ENCODE results near the gene SERPINA5. TPM values are rescaled to one million over a fixed set of nuclear protein-coding genes. Genes with fewer than 3 reads are reported as not detected.

The SERPINA5 gene
- total RNA-seq, 1 experiment from 2014 or later: 1.5 TPM

DNA sequence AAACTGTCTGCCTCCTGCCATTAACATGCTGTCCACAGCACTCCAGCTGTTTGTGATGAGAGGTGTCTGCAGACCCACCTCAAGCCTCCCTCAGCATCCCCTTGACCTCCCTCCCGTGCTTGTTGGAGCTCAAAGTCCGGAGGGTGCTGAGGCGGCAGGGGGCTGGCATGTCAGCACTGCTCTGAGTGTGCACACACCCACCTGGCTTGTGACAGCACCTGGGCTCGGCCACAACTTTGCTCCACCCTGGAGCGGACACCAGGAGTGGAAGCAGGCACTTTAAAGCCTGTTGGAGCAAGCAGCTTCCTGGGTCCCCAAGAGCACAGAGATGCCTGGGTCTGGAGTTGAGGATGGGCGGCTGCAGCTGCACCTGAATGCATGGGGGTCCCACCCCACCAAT is 51.9 kb downstream of the SERPINA5 start:
- Mint-ChIP-seq H3K9me3 (peaks cover 6% of the 10 kb centered on the region), H3K36me3 (no peaks in the 10 kb centered on the region), H3K4me1 (no peaks in the 10 kb centered on the region), H3K27ac (no peak overlapping the region), H3K4me3 (no peak overlapping the region), H3K27me3 (ENCODE audit: low read depth) (no peaks in the 10 kb centered on the region; the same call in 1 of the 2 replicates)
- no peak for TF ChIP-seq ZNF138 (CRISPR knock-in tag; conservative IDR thresholded peaks at IDR 0.05)
- TF ChIP-seq ELF4 (CRISPR knock-in tag; IDR thresholded peaks at IDR 0.05; ENCODE audit: low read depth): no peak
- no peak for TF ChIP-seq RELA (CRISPR knock-in tag; IDR thresholded peaks at IDR 0.05; ENCODE audit: borderline replicate concordance)
- TF ChIP-seq NFYB (CRISPR knock-in tag; conservative IDR thresholded peaks at IDR 0.05; ENCODE audit: low read depth): no peak
- TF ChIP-seq, protein P1, sequence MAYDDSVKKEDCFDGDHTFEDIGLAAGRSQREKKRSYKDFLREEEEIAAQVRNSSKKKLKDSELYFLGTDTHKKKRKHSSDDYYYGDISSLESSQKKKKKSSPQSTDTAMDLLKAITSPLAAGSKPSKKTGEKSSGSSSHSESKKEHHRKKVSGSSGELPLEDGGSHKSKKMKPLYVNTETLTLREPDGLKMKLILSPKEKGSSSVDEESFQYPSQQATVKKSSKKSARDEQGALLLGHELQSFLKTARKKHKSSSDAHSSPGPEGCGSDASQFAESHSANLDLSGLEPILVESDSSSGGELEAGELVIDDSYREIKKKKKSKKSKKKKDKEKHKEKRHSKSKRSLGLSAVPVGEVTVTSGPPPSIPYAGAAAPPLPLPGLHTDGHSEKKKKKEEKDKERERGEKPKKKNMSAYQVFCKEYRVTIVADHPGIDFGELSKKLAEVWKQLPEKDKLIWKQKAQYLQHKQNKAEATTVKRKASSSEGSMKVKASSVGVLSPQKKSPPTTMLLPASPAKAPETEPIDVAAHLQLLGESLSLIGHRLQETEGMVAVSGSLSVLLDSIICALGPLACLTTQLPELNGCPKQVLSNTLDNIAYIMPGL (CRISPR knock-in tag; IDR thresholded peaks at IDR 0.05): no peak
- no peak for TF ChIP-seq ERG (CRISPR knock-in tag; IDR thresholded peaks at IDR 0.05)
- TF ChIP-seq, protein P2, sequence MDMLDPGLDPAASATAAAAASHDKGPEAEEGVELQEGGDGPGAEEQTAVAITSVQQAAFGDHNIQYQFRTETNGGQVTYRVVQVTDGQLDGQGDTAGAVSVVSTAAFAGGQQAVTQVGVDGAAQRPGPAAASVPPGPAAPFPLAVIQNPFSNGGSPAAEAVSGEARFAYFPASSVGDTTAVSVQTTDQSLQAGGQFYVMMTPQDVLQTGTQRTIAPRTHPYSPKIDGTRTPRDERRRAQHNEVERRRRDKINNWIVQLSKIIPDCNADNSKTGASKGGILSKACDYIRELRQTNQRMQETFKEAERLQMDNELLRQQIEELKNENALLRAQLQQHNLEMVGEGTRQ (CRISPR knock-in tag; IDR thresholded peaks at IDR 0.05): no peak
- TF ChIP-seq, protein P3, sequence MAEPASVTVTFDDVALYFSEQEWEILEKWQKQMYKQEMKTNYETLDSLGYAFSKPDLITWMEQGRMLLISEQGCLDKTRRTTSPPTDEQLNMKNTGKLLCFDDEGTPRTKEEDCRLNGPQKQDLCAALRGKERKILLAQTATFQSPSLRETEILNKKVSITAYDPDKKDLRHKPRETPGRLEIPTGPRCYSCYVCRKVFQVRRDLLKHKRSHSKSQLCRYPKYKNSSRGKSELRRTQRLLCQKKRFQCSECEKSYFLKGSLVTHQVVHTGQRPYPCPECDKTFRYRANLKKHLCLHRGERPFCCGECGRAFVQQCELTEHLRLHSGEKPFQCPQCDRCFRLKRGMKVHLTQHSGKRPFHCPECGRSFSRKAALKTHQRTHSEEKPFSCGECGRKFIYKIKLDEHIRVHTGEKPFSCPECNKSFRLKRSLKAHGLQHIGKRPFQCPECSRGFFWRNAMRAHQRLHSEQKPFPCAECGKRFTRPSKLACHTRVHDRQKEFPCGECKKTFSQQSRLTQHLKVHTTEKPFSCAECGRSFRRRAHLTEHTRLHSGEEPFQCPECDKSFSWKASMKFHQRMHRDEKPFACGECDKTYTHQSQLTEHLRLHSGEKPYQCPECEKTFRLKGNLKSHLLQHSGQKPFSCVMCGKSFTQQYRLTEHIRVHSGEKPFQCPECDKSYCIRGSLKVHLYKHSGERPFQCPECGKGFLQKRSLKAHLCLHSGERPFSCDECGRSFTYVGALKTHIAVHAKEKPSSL (CRISPR knock-in tag; conservative IDR thresholded peaks at IDR 0.05): no peak
- ChIA-PET CTCF (no interaction called here), POLR2A (no interaction called here)
- DNase-seq (ENCODE audit: low spot score) (no peak), ATAC-seq (no peak)

- no peaks in the 10 kb centered on the region; the same call in none of the 2 replicates for H3K27me3 Mint-ChIP-seq (ENCODE audit: low read depth)
- no peaks in the 10 kb centered on the region for H3K36me3 Mint-ChIP-seq
- CTCF ChIA-PET: no interaction called here
- ATAC-seq (no peak), DNase-seq (ENCODE audit: low spot score) (no peak)
- no peaks in the 10 kb centered on the region for H3K4me1 Mint-ChIP-seq
- TF ChIP-seq CREM (CRISPR knock-in tag; IDR thresholded peaks at IDR 0.05) (no peak), RELA (CRISPR knock-in tag; IDR thresholded peaks at IDR 0.05; ENCODE audit: borderline replicate concordance) (no peak), ETV6 (CRISPR knock-in tag; IDR thresholded peaks at IDR 0.05) (no peak), MYBL2 (CRISPR knock-in tag; IDR thresholded peaks at IDR 0.05) (no peak), TEAD1 (CRISPR knock-in tag; IDR thresholded peaks at IDR 0.05) (no peak)
- TF ChIP-seq, protein P1 (CRISPR knock-in tag; IDR thresholded peaks at IDR 0.05): no peak
- no peak overlapping the region for H3K27ac Mint-ChIP-seq
- H3K9me3 Mint-ChIP-seq: peaks cover 4% of the 10 kb centered on the region; the same call in 1 of the 2 replicates
- POLR2A ChIA-PET: no interaction called here
- no peak overlapping the region for H3K4me3 Mint-ChIP-seq
Observed at GRCh38 chr14:94635154-94635553, 53.9 kb downstream of the SERPINA5 start.

DNA sequence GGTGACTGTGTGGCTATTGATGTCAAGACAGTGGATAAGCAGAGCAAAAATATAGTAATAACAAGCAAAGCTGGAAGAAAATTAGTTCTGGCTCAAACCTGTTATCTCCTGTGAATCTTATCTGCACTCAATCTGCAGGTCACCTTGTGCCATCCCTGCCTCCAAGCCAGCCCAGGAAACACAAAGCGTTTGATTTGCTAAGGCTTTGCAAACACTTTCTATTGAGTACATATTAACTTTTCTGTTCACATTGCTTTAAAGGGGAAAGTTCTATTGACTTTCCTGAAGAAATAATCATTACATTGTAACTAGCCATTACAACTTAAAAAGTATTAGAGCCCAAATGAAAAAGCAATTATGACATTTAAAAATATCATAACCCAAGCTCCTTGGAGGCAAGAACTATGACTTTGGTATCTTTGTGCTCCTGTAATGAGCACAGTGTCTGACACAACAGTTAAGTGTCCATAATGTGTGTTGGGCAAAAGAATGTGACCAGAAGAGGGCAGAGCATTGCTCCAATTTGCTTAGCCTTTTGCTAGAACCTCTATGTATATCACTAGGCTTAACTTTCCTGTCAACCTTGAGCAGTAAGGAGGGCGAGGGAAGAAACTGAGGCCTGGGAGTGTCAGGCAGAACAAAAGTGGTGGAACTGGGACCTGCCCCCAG is 55.7 kb downstream of the SERPINA5 start:
- H3K4me1 Mint-ChIP-seq: no peaks in the 10 kb centered on the region
- no peak overlapping the region for H3K4me3 Mint-ChIP-seq
- DNase-seq (ENCODE audit: low spot score) (no peak), ATAC-seq (no peak)
- CTCF ChIA-PET: interaction anchor here (0.6 kb wide), 1 partner anchor 133 kb away, joined by 3 read pairs; the partner anchor contains the start of gene GSC
- no peak overlapping the region for H3K27ac Mint-ChIP-seq
- peaks cover 4% of the 10 kb centered on the region; the same call in 1 of the 2 replicates for H3K9me3 Mint-ChIP-seq
- no peaks in the 10 kb centered on the region for H3K36me3 Mint-ChIP-seq
- no peaks in the 10 kb centered on the region; the same call in none of the 2 replicates for H3K27me3 Mint-ChIP-seq (ENCODE audit: low read depth)
- POLR2A ChIA-PET: no interaction called here
- no peak for TF ChIP-seq MXD4 (CRISPR knock-in tag; IDR thresholded peaks at IDR 0.05; ENCODE audit: borderline replicate concordance)
- no peak for TF ChIP-seq AR (CRISPR knock-in tag; IDR thresholded peaks at IDR 0.05)
- peak; percentile 61 for TF ChIP-seq GABPB1 (CRISPR knock-in tag; IDR thresholded peaks at IDR 0.05)

Data from WTC11 (cell line).